Suppressor macrophage treated with lipopolysaccharide for 4 hours (primary cell): Measurements from ENCODE around the gene PPM1A.

ENCODE experiments used
- DNase-seq: peaks from one replicate; pipeline ENCODE4 v3.0.0-alpha.2; 2020

Gene PPM1A

GRCh38 chr14:60229614-60230013 is 19.4 kb upstream of the PPM1A start:
- no peak for DNase-seq

GRCh38 chr14:60232185-60232584 is 16.8 kb upstream of the PPM1A start:
- no peak for DNase-seq

- no peak for DNase-seq
Observed at GRCh38 chr14:60233251-60233650, 15.8 kb upstream of the PPM1A start.

- DNase-seq = no peak
Observed at GRCh38 chr14:60233891-60234290, 15.1 kb upstream of the PPM1A start.

GRCh38 chr14:60235440-60235839 is 13.6 kb upstream of the PPM1A start:
- DNase-seq = no peak

- DNase-seq = no peak
Observed at GRCh38 chr14:60238955-60239354, 10.1 kb upstream of the PPM1A start.

GRCh38 chr14:60240139-60240856 is 8.7 kb upstream of the PPM1A start:
- DNase-seq = no peak

- peak; percentile 25 for DNase-seq
Observed at GRCh38 chr14:60241091-60241490, 7.9 kb upstream of the PPM1A start.

- DNase-seq = peak; percentile 42
Observed at GRCh38 chr14:60242429-60242828, 6.6 kb upstream of the PPM1A start.

- DNase-seq = no peak
Observed at GRCh38 chr14:60245380-60246177, 3.4 kb upstream of the PPM1A start.

GRCh38 chr14:60247994-60248696 is 876 bp upstream of the PPM1A start:
- DNase-seq = peak; percentile 88

GRCh38 chr14:60249321-60250256 is 568 bp downstream of the PPM1A start:
- peak; percentile 68 for DNase-seq

- DNase-seq = no peak
Observed at GRCh38 chr14:60250257-60251035, 1.4 kb downstream of the PPM1A start.

- DNase-seq = no peak
Observed at GRCh38 chr14:60251877-60252276, 2.9 kb downstream of the PPM1A start.

- no peak for DNase-seq
Observed at GRCh38 chr14:60252630-60253029, 3.6 kb downstream of the PPM1A start.

GRCh38 chr14:60253649-60254048 is 4.6 kb downstream of the PPM1A start:
- DNase-seq = no peak

GRCh38 chr14:60254176-60254575 is 5.2 kb downstream of the PPM1A start:
- no peak for DNase-seq

GRCh38 chr14:60257865-60258264 is 8.8 kb downstream of the PPM1A start:
- DNase-seq = no peak

GRCh38 chr14:60265163-60265562 is 16.1 kb downstream of the PPM1A start:
- no peak for DNase-seq

- no peak for DNase-seq
Observed at GRCh38 chr14:60266021-60266937, 17.3 kb downstream of the PPM1A start.

GRCh38 chr14:60272177-60272576 is 23.2 kb downstream of the PPM1A start:
- DNase-seq = no peak
